ENCODE measurements around the gene ACSL5.

- TF ChIP-seq, protein P1, sequence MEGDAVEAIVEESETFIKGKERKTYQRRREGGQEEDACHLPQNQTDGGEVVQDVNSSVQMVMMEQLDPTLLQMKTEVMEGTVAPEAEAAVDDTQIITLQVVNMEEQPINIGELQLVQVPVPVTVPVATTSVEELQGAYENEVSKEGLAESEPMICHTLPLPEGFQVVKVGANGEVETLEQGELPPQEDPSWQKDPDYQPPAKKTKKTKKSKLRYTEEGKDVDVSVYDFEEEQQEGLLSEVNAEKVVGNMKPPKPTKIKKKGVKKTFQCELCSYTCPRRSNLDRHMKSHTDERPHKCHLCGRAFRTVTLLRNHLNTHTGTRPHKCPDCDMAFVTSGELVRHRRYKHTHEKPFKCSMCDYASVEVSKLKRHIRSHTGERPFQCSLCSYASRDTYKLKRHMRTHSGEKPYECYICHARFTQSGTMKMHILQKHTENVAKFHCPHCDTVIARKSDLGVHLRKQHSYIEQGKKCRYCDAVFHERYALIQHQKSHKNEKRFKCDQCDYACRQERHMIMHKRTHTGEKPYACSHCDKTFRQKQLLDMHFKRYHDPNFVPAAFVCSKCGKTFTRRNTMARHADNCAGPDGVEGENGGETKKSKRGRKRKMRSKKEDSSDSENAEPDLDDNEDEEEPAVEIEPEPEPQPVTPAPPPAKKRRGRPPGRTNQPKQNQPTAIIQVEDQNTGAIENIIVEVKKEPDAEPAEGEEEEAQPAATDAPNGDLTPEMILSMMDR (conservative IDR thresholded peaks at IDR 0.05 in 1 of 2, IDR thresholded peaks at IDR 0.05 in 1 of 2; ENCODE audit: extremely low read depth in 1 of 2, insufficient read depth in 1 of 2, low read depth in 1 of 2, low read length in 2 of 2) = peak in 1 of 2 donors; percentile 17
- no peak for TF ChIP-seq EZH2 (IDR thresholded peaks at IDR 0.05; ENCODE audit: borderline replicate concordance, low read length)
Observed at GRCh38 chr10:112361951-112362751, 11.8 kb upstream of the ACSL5 start.
